ENCODE measurements around the gene WDFY1.

WDFY1 gene

DNA sequence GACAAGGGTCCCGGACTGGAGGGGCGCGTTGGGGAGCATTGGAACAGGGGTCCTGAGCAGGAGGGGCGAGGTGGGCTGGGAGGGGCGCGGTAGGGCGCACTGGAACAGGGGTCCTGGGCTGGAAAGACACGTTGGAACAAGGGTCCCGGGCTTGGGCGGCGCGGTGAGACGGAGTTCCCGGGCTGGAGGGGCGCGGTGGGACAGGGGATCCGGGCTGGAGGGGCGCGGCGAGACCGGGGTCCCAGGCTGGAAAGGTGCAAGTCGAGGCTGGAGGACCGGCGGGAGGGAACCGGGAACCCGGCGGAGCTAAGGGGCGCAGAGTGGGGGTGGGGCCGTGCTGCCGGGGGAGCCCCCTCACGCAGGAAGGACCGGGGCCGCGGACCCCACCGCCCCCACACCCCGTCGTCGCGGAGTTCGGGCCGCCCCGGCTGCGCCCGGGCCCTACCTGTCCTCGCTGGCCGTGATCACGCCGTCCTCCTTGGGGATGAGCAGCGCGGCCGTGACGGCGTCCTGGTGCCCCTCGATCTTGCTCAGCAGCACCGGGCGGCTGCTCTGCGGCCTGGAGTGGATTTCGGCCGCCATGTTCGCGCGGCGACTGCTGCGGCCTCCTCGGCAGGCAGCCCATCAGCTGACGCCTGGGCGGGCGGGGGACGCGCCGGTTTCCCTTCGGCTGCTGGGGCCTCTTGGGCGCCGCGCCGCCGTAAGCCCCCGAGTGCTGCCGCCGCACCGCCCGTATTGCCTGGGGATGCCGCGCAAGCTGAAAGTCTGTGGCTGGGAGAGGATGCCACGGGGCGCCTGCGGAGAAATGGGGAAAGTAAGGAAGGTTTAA is at the start of gene WDFY1:
TSS of gene WDFY1 (minus strand) at position 633 of the 829 bp plus-strand sequence. CDS start at position 582, 51 bp downstream.
- peak; percentile 91 for DNase-seq (ENCODE audit: low read depth, low spot score)
- H3K4me3 ChIP-seq (ENCODE audit: low read depth, low read length): peak within 1 kb of the TSS; percentile 93
- no peak for TF ChIP-seq CTCF (IDR thresholded peaks at IDR 0.05; ENCODE audit: low read depth, low read length)
- in situ Hi-C loops (cut with HindIII; ENCODE audit: low sequenced_read_pairs): no loop called here

GRCh38 chr2:223994562-223995162 is 49.5 kb upstream of the WDFY1 start:
- no peak for DNase-seq (ENCODE audit: low read depth, low spot score)
- in situ Hi-C loops (cut with HindIII; ENCODE audit: low sequenced_read_pairs): loop anchor here (25.0 kb wide), 1 partner anchor 293 kb away; no protein-coding TSS in a partner anchor
- H3K4me3 ChIP-seq (ENCODE audit: low read depth, low read length): no peak overlapping the region
- no peak for TF ChIP-seq CTCF (IDR thresholded peaks at IDR 0.05; ENCODE audit: low read depth, low read length)

- H3K4me3 ChIP-seq (ENCODE audit: low read depth, low read length): no peak overlapping the region
- TF ChIP-seq CTCF (IDR thresholded peaks at IDR 0.05; ENCODE audit: low read depth, low read length): peak; percentile 80
- peak; percentile 86 for DNase-seq (ENCODE audit: low read depth, low spot score)
- in situ Hi-C loops (cut with HindIII; ENCODE audit: low sequenced_read_pairs): loop anchor here (25.0 kb wide), 1 partner anchor 294 kb away; no protein-coding TSS in a partner anchor
These were observed 48.6 kb upstream of the WDFY1 start for GRCh38 chr2:223993634-223994232.

- in situ Hi-C loops (cut with HindIII; ENCODE audit: low sequenced_read_pairs): loop anchor here (25.0 kb wide), 1 partner anchor 296 kb away; no protein-coding TSS in a partner anchor
- H3K4me3 ChIP-seq (ENCODE audit: low read depth, low read length): no peak overlapping the region
- no peak for DNase-seq (ENCODE audit: low read depth, low spot score)
- TF ChIP-seq CTCF (IDR thresholded peaks at IDR 0.05; ENCODE audit: low read depth, low read length): no peak
These were observed 46.5 kb upstream of the WDFY1 start for GRCh38 chr2:223991611-223992010.

DNA sequence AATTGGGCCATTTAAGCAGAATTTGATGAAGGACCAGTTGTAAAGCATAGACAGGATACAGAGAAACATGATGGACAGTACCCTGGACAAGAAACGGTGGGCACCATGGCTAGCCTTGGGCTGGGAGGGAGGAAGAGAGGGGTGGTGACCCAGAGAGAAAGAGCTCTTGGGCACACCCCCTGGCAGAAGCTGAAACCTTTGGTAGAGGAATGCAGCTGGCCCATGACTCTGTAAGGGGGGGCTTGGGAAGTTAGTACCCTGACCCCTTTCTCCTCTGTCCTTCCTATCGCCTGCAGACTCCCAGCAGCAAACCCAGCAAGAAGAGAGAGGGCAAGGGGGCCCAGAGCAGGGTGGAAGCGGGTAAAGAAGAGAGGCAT is 44.7 kb upstream of the WDFY1 start:
- no peak for DNase-seq (ENCODE audit: low read depth, low spot score)
- H3K4me3 ChIP-seq (ENCODE audit: low read depth, low read length): no peak overlapping the region
- in situ Hi-C loops (cut with HindIII; ENCODE audit: low sequenced_read_pairs): loop anchor here (25.0 kb wide), 1 partner anchor 297 kb away; no protein-coding TSS in a partner anchor
- no peak for TF ChIP-seq CTCF (IDR thresholded peaks at IDR 0.05; ENCODE audit: low read depth, low read length)

GRCh38 chr2:223989206-223989855 is 44.2 kb upstream of the WDFY1 start:
- DNase-seq (ENCODE audit: low read depth, low spot score): no peak
- H3K4me3 ChIP-seq (ENCODE audit: low read depth, low read length): no peak overlapping the region
- no peak for TF ChIP-seq CTCF (IDR thresholded peaks at IDR 0.05; ENCODE audit: low read depth, low read length)
- in situ Hi-C loops (cut with HindIII; ENCODE audit: low sequenced_read_pairs): loop anchor here (25.0 kb wide), 1 partner anchor 298 kb away; no protein-coding TSS in a partner anchor

Data from astrocyte of the spinal cord (primary cell).